ENCODE measurements around the gene APBA3.

APBA3 gene

DNA sequence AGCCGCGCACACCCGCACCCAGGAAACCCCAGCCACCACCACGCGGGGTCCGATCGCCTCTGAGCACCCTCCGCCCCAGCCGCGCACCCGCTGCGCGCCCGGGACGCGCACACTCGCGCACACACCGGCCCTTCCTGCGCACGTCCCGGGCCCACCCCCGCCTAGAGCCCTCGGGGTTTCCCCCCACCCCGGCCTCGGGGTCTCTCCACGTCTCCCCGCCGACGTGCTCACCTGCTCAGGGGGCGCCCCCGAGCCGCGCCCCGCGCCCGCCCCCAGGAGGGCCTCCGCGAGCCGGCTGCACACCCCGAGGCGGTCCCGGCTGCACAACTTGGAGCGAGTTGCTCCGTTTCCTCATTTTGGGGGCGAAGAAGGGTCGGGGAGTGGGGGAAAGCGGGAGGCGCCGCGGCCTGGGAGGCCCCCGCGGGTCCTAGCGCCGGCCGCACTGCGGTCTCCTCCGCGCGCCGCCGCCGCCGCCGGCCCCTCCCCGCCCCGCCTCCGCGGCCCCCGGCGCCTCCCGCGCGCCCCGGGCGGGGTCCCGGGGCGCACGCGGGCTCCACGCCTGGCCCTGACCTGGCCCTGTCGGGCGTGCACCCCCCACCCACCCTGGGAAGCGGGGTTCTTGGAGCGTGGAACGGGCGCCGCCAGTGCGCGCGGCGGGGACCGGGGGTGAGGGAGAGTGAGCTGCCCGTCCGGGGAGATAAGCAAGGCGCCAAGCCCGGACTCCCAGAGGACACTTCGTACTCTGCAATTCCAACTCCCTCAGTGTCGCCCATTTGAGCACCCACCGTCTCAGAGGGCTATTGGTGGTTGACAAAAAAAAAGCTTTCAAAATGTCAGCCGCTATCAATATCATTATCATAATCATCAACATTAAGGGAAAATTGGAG, 24.7 kb upstream of the APBA3 start, which contains the start of gene MATK:
Gene MATK, minus strand, starts transcription at position 444 of the 887 bp plus-strand sequence. CDS start 1,246 bp downstream, outside the sequence.
- no peak for DNase-seq

DNA sequence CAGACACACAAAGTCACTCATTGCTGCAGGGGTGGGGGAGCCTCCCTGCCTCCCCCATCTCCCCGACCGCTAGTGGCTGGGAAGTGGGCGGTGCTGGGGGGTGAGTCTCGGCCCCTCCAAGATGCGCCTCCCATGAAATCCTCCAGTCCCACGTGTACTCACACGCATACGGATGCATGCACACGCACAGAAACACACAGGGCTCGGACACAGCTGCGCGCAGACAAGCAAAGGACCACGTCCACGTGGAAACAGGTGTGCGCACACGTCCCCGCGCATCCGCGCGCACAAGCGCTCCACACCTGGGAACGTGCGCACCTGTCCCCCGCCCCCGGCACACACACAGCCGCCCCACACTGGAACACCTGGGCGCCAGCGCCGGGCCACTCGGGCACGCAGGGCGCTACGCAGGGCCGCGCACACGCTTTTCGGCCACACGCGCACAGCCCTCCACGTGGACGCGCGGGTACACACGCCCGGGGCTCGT, 24.0 kb upstream of the APBA3 start:
- no peak for DNase-seq

GRCh38 chr19:3784607-3785450, 23.3 kb upstream of the APBA3 start:
- DNase-seq, result no peak

- DNase-seq, result peak; percentile 8
Measured at GRCh38 chr19:3783660-3784584, 22.4 kb upstream of the APBA3 start.

GRCh38 chr19:3782903-3783302, 21.4 kb upstream of the APBA3 start:
- DNase-seq, result no peak

GRCh38 chr19:3782330-3782729, 20.8 kb upstream of the APBA3 start:
- no peak for DNase-seq

- no peak for DNase-seq
Measured at GRCh38 chr19:3781603-3782002, 20.1 kb upstream of the APBA3 start.

- no peak for DNase-seq
Measured at GRCh38 chr19:3780786-3781304, 19.4 kb upstream of the APBA3 start.

DNA sequence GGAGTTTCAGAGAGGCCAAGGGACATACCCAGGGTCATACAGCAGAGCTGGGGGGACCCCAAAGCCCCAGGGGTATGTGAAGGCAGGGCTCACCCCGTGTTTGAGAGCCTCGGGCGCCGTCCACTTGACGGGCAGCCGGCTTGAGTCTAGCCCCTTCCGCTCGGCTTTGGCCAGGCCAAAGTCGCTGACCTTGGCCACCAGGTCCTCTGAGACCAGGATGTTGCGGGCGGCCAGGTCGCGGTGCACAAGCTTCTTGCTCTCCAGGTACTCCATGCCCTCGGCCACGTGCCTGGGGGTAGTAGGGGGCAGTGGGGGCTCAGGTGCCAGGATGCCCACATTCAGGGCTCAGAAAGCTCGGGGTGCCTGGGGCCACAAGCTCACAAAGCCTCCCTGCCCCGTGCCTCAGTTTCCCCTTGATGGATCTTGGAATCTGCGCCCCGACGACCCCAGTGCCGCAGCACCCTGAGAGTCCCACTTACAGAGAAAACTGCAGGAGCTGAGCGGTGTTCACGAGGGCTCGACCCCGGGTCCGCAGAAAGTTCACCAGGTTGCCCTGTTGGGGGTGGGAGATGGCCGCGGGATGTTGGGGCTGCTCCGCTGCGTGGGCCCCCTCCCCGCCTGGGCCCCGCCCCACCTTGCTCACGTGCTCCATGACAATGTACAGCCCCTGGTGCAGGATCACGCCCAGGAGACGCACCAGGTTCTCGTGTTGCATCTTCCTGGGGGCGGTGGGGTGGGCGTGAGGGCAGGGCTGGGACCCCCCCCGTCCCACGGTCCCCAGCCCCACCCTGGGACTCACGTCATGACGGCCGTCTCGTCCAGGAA, 17.6 kb upstream of the APBA3 start:
- no peak for DNase-seq

DNA sequence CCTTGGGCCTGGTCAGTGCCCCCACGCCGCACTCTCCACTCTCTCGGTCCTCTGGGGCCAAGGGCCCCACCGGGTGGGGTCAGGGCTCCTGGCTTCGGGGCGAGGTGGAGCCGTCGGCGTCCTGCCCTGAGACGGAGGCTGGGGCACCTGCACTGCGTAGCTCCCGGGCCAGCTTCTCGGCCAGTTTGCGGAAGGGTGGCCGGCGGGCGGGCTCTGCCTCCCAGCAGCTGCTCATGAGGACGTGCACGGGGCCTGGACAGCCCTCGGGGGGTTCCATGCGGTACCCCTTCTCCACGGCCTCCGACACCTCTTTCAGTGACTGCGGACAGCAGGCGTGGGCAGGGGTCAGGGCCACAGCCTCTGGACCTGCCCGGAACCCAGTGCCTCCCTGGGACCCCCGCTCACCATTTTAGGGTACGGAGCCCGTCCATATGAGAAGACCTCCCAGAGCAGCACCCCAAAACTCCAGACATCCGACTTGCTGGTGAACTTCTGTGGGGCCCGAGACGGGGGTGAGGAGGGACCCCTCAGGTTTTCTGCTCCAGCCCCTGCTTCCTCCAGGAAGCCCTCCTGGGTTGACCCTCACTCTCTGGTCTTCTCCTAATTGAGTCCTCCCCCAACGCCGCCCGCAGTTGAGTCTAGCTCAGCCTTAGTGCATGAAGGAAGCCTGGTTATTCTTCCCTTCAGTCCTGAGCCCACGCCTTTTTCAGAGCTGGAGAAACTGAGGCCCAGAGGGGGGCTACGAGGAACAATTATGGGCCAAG, 16.8 kb upstream of the APBA3 start:
- DNase-seq, result no peak

DNA sequence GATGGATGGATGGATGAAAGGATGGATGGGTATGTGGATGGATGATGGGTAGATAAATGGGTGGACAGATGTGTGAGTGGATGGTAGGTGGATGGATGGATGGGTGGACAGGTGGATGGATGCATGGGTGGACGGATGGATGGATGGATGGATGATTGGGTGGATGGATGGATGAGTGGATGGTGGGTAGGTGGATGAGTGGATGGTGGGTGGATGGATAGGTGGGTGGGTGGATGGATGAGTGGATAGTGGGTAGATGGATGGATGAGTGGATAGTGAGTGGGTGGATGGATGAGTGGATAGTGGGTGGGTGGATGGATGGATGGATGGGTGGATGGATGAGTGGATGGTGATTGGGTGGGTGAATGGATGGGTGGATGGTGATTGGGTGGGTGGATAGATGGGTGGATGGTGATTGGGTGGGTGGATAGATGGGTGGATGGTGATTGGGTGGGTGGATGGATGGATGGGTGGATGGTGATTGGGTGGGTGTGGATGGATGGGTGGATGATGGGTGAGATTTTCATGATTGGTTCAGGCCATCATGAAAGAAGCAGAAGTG, 15.1 kb upstream of the APBA3 start:
- DNase-seq, result no peak

GRCh38 chr19:3775831-3776230, 14.3 kb upstream of the APBA3 start:
- DNase-seq, result no peak

DNA sequence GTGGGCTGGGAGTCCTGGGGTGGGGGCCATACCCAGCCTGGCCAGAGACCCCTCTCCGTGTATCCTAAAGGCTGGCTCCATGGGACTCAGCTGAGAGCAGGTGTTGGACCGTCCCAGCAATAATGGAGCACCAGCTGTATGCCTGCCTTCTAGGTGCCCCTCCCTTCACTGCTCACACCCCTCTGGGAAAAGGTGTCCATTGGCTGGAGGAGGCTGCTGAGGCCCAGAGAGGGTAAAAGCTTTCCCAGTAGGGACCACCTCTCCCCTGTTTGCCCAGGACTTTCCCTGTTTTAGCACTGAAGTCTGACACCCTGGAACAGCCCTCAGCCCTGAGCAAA, 13.9 kb upstream of the APBA3 start:
- DNase-seq, result no peak

GRCh38 chr19:3774621-3775373, 13.3 kb upstream of the APBA3 start:
- DNase-seq, result no peak

- DNase-seq, result no peak
Measured at GRCh38 chr19:3773814-3774515, 12.5 kb upstream of the APBA3 start.

DNA sequence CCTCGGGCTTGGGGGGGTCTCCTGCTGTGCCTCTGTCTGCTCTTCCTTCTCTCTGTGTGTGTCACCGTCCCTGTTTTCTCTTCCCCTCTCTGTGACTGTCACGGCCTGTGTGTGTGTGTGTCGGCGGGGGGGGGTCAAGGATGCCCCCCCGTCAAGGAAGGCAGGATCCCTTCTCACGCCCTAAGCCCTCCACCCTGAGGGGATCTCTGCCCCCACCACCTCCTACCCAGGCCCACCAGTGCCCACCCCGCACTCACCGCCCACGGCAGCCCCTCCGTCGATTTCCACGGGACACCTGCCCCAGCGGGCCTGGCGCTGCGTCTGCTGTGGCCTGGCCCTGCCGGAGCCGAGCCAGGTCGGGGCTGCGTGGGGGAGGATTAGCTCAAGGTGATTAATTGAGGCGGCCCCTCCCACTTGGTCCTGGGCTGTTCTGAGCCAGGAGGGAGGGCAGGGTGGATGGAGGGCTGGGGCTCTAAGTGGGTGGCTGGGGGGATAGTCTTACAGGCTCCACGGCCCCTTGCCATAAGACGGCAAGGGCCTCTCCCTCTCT, 10.5 kb upstream of the APBA3 start, which contains the start of gene RAX2:
Gene RAX2, minus strand, starts transcription at position 323 of the 550 bp plus-strand sequence. CDS start 486 bp downstream, outside the sequence.
- no peak for DNase-seq

DNA sequence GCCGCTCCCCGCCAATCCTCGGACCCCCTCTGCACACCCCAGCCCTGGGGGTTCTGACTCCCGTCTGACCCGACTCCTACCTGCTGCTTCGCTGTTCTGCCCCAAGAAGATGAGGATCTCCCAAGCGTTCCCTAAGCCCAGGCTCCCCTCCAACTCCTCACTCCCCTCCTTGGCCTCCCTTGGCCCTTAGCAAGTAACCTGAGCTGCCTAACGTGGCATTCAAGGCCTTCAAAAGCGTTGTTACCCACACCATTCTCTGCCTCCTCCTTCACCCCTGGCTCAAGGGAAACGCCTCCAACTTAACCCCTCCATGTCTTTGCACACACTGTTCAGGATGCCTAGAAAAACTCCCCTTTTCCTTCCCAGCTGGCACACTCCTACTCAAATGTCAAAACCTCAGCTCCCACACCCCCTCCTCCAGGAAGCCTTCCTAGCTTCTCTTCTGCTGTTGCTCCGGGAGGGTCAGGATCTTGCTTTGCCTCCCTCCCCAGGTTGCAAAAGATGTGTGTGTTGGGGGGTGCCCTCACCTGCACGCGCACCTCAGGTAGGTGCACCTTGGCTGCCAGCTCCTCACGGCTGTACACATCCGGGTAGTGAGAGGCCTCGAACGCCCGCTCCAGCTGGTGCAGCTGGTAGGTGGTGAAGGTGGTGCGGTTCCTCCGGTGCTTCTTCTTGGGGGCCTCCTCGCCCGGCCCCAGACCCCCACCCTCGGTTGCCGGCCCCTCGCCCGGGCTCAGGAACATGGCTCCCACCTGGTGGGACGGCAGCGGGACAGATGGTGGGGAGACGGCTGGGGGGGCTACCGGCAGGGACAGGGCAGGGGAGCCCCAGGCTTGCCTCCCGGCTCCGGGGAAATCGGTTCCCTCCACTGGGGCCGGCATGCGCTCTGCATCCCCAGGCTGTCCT, 9.8 kb upstream of the APBA3 start:
- no peak for DNase-seq

Data from activated effector memory CD4-positive, alpha-beta T cell treated with Interleukin-2 at 50 U/mL for 16 hours (primary cell).